Brain pericyte (primary cell): ENCODE measurements around the gene DHX38.

ENCODE experiments used
- DNase-seq: peaks from one replicate; pipeline ENCODE4 v3.0.0-alpha.2; 2012; ENCODE audit warnings: low read depth, low spot score

Gene DHX38

GRCh38 chr16:72120026-72120425 lies 26.4 kb downstream of the DHX38 start:
- no peak for DNase-seq

DNA sequence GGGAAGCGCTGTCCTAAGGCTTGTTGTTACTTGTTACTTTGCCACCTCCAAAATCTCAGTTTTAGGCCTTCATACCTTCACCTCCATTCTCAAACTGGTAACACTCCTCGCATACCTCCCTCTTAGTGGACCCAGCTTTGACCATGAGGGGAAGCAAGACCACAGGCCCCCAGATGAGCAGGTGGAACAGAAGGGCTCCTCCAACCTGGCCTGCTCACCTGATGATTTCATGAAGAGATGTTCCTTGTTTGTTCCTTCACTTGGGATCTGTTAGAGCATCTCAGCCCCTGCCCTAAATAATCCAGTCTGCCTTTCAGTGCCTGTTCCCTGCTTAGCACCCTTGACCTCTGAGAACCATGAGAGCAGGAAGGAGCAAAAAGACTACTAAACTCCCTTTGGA lies 28.7 kb downstream of the DHX38 start:
- no peak for DNase-seq

DNA sequence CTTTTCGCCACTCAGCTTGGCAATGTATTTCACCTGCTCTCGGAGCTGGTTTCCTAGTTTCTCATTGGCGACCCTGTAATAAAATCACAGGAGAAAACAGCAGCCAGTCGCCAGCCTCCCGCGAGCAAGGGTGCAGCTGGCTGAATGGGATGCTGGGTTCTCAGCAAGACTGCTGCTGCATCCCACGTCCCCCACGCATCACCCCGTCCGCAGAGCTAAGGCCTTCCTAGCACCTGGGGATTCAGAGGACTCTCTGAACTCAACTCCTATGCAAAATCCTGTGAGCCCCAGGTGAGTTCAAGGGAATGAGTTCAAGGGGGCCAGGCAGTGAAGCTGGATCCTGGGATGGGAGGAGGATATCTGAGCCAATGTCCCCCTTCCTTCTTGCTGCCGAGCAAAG lies 29.3 kb downstream of the DHX38 start:
- no peak for DNase-seq

- no peak for DNase-seq
These were observed 29.8 kb downstream of the DHX38 start for GRCh38 chr16:72123426-72123825.

GRCh38 chr16:72124148-72124547 lies 30.5 kb downstream of the DHX38 start:
- DNase-seq = no peak

GRCh38 chr16:72124761-72125634 lies 31.4 kb downstream of the DHX38 start:
- DNase-seq = peak; percentile 22

DNA sequence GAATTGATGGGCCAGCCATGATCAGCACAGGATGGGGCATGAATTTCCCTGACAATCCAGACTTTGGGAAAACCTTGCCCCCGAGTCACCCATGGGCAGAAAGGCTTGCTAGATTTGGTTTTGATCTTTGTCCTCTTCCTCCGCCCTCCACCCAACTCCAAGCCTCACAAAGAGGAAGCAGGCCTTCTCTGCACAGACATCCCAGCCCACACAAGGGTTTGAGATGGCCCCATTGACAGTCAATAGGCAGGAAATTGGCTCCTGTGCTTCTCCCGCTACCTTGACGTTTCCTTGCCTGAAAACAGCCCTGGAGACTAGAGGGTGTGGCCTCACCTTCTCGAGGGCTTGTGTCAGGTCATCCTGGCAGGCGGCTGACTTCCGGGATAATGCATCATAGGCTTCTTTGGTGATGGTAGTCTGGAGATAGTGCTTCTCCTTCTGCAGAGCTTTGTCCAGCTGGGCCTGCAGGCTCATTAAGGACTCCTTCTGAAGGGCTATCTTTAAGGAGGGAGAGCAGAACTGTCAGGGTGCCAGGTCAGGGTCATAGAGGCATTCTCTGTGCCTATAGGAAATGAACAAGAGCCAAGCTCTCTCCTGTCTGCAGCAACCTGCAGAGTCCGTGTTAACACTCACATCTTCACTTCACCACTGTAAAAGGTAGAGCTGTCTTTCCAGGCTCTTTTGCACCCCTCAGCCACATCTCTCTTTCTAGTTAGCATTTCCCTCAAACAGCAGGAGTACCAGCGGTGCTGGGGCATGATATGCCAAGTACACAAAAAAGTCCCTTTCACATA lies 32.2 kb downstream of the DHX38 start:
- DNase-seq = no peak

- DNase-seq = no peak
These were observed 32.8 kb downstream of the DHX38 start for GRCh38 chr16:72126429-72126765.

GRCh38 chr16:72128701-72129100 lies 35.1 kb downstream of the DHX38 start:
- no peak for DNase-seq

- no peak for DNase-seq
These were observed 36.5 kb downstream of the DHX38 start for GRCh38 chr16:72129976-72130656.

DNA sequence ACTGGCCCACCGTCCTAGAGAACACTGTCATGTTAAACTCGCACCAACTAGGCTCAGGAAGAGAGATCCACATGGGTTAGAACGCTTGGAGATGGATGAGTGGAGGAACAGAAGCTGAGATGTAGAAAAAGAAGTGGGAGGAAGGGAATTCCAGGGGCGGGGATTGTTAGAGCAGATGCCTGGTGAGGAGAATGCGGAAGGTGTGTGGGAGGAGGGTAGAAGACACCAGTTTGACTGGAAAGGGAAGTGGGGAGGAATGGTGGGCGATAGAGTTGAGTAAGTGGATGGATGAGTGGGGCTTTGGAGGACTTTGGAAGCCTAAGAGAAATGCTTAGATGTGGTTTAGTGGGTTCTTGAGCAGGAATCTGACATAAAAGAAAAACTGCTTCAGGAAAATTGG lies 37.4 kb downstream of the DHX38 start:
- DNase-seq = no peak

GRCh38 chr16:72132726-72133125 lies 39.1 kb downstream of the DHX38 start:
- DNase-seq = no peak

DNA sequence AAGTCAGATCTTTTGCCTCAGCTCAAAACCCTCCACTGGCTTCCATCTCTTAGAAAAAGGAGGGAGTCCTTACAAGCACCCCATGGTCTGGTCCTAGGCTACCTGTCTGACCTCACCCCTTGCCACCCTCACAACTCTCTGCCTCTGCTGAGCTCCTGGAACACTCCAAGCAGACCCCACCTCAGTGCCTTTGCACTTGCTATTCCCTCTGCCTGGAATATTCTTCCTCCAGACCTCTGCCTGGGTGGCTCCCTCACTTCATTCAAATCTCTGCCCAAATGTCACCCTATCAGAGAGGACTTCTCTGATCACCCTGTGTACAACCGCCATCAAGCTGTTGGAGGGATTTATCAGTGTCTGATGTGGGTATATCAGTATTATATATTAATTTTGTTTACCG lies 40.9 kb downstream of the DHX38 start:
- no peak for DNase-seq

- DNase-seq = no peak
These were observed 43.9 kb downstream of the DHX38 start for GRCh38 chr16:72137380-72138063.

GRCh38 chr16:72138064-72138572 lies 44.5 kb downstream of the DHX38 start:
- DNase-seq = no peak

- no peak for DNase-seq
These were observed 46.3 kb downstream of the DHX38 start for GRCh38 chr16:72139908-72140307.

DNA sequence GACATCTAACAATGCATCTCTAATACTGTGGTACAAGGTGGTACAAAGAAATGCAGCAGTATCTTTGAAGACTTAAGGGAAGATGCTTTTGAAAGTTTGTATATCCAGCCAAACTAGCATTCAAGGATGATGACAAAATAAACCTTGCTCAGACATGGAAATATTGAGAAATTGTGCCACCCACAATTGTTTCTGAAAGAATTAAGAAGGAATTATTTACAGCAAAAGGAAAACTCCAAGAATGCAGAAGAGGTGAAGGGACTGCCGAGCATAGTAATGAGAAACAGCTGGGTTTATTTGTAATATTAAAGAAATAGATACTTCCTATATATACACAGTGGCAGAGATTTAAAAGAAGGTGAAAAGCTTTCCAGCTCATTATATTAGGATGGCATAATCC lies 48.8 kb downstream of the DHX38 start:
- no peak for DNase-seq

GRCh38 chr16:72149676-72150464 lies 56.2 kb downstream of the DHX38 start:
- no peak for DNase-seq

DNA sequence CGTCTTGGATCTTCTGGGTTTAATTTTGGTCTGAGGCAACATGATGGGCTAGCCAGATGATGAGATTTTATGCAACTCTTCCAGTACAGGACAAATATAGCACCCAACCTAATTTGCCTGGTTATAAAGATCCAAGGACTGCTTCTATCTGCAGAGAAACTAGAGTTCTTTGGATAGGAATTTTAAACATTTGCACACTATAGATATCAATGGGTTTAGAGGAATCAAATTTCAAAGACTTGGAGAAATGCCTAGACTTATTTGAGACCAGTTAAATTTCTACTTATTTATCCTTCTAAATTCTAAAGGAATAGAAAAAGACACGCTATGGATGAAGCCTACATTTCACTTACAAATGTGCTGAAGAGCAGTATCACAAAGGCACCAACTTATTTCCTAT lies 65.7 kb downstream of the DHX38 start:
- DNase-seq = no peak

GRCh38 chr16:72159801-72160200 lies 66.2 kb downstream of the DHX38 start:
- DNase-seq = no peak
